ENCODE measurements around the gene C10orf143. TPM values are rescaled to one million over a fixed set of nuclear protein-coding genes. Genes with fewer than 3 reads are reported as not detected.
"Not testable (repeated sequence)": the region's sequence is repeated elsewhere in the genome, so short reads cannot be mapped to it uniquely, and the experiment has no call there.

The C10orf143 gene
- total RNA-seq, 4 donors from 2014 or later = 1.5 to 8.6 (median 3.7) TPM

- DNase-seq (ENCODE audit: low spot score in 2 of 2) = no peak
- 93% methylated on average over 6 of the region's 6 CpGs for WGBS, 2 donors
- H3K27ac ChIP-seq = no peak overlapping the region
- no peaks in the 10 kb centered on the region for H3K27me3 ChIP-seq
- no peak overlapping the region for H3K4me3 ChIP-seq
- no peaks in the 10 kb centered on the region for H3K9me3 ChIP-seq
- H3K4me1 ChIP-seq = no peaks in the 10 kb centered on the region
- TF ChIP-seq CTCF (IDR thresholded peaks at IDR 0.05) (no peak), EP300 (IDR thresholded peaks at IDR 0.05) (no peak), POLR2A (IDR thresholded peaks at IDR 0.05) (no peak)
- H3K36me3 ChIP-seq = peaks cover 0 to 14% (median 0%) of the 10 kb centered on the region in 3 donors
Observed at GRCh38 chr10:130099344-130099743, 11.3 kb downstream of the C10orf143 start.

- not testable (repeated sequence) for DNase-seq (ENCODE audit: low spot score in 2 of 2); H3K27me3 ChIP-seq; H3K4me1 ChIP-seq; H3K9me3 ChIP-seq; H3K27ac ChIP-seq; H3K4me3 ChIP-seq
- peaks cover 0 to 34% (median 0%) of the 10 kb centered on the region in 3 donors for H3K36me3 ChIP-seq
- 87 to 93% methylated on average over 5 of the region's 5 CpGs for WGBS, 2 donors
Observed at GRCh38 chr10:130090565-130090964, 20.1 kb downstream of the C10orf143 start.

- Histone ChIP-seq H3K27ac (no peak overlapping the region), H3K9me3 (no peaks in the 10 kb centered on the region), H3K27me3 (no peaks in the 10 kb centered on the region), H3K4me1 (no peaks in the 10 kb centered on the region), H3K36me3 (peaks cover 0 to 17% (median 0%) of the 10 kb centered on the region in 3 donors), H3K4me3 (no peak overlapping the region)
- WGBS, 2 donors = 75 to 77% methylated on average over 2 of the region's 2 CpGs
- TF ChIP-seq POLR2A (IDR thresholded peaks at IDR 0.05) (no peak), CTCF (IDR thresholded peaks at IDR 0.05) (no peak), EP300 (IDR thresholded peaks at IDR 0.05) (no peak)
- no peak for DNase-seq (ENCODE audit: low spot score in 2 of 2)
Observed at GRCh38 chr10:130080461-130080814, 30.2 kb downstream of the C10orf143 start.

GRCh38 chr10:130079614-130080460 lies 30.8 kb downstream of the C10orf143 start:
- Histone ChIP-seq H3K4me3 (no peak overlapping the region), H3K9me3 (no peaks in the 10 kb centered on the region), H3K27me3 (no peaks in the 10 kb centered on the region), H3K27ac (no peak overlapping the region), H3K4me1 (no peaks in the 10 kb centered on the region), H3K36me3 (peaks cover 0 to 22% (median 0%) of the 10 kb centered on the region in 3 donors)
- TF ChIP-seq CTCF (IDR thresholded peaks at IDR 0.05) (no peak), EP300 (IDR thresholded peaks at IDR 0.05) (no peak), POLR2A (IDR thresholded peaks at IDR 0.05) (no peak)
- WGBS, 2 donors = 66 to 78% methylated on average over 4 of the region's 4 CpGs
- no peak for DNase-seq (ENCODE audit: low spot score in 2 of 2)

- Histone ChIP-seq H3K9me3 (peaks cover 0 to 2% (median 0%) of the 10 kb centered on the region in 4 donors), H3K4me1 (no peaks in the 10 kb centered on the region), H3K4me3 (no peak overlapping the region), H3K36me3 (peaks cover 0 to 39% (median 0%) of the 10 kb centered on the region in 3 donors), H3K27ac (no peak overlapping the region), H3K27me3 (no peaks in the 10 kb centered on the region)
- no peak for TF ChIP-seq EP300 (IDR thresholded peaks at IDR 0.05)
- TF ChIP-seq CTCF (IDR thresholded peaks at IDR 0.05) = no peak
- no peak for TF ChIP-seq POLR2A (IDR thresholded peaks at IDR 0.05)
- no peak for DNase-seq (ENCODE audit: low spot score in 2 of 2)
- WGBS, 2 donors = 34 to 41% methylated on average over 3 of the region's 3 CpGs
Observed at GRCh38 chr10:130078120-130078519, 32.5 kb downstream of the C10orf143 start.

Data from tibial nerve (tissue), 4 donors.